GM19372 (cell line): ENCODE data around the gene SLC35C1.
A peak's percentile ranks its signal among the peaks of the same experiment; 100 is the strongest.
"Not testable (repeated sequence)": the region's sequence is repeated elsewhere in the genome, so short reads cannot be mapped to it uniquely, and the experiment has no call there.

Experiments
- ATAC-seq: cut with Tn5 transposase; IDR thresholded peaks from one replicate; pipeline ENCODE4 v1.9.1; 2021; ENCODE audit warnings: mild to moderate bottlenecking, low read depth, moderate library complexity; ENCODE audit not compliant: unreplicated experiment

The SLC35C1 gene

GRCh38 chr11:45786272-45786671 lies 18.7 kb upstream of the SLC35C1 start:
- no peak for ATAC-seq

GRCh38 chr11:45788887-45789286 lies 16.1 kb upstream of the SLC35C1 start:
- no peak for ATAC-seq

GRCh38 chr11:45791524-45791923 lies 13.4 kb upstream of the SLC35C1 start:
- ATAC-seq: no peak

GRCh38 chr11:45794169-45794568 lies 10.8 kb upstream of the SLC35C1 start:
- ATAC-seq: no peak

- ATAC-seq: no peak
Measured at GRCh38 chr11:45795379-45795778, 9.6 kb upstream of the SLC35C1 start.

- no peak for ATAC-seq
Measured at GRCh38 chr11:45796461-45796861, 8.5 kb upstream of the SLC35C1 start.

- ATAC-seq: no peak
Measured at GRCh38 chr11:45798793-45799441, 6.0 kb upstream of the SLC35C1 start.

- ATAC-seq: no peak
Measured at GRCh38 chr11:45799562-45799961, 5.4 kb upstream of the SLC35C1 start.

GRCh38 chr11:45800261-45800660 lies 4.7 kb upstream of the SLC35C1 start:
- no peak for ATAC-seq

GRCh38 chr11:45801723-45802315 lies 3.1 kb upstream of the SLC35C1 start:
- no peak for ATAC-seq

- ATAC-seq: no peak
Measured at GRCh38 chr11:45802531-45803317, 2.2 kb upstream of the SLC35C1 start.

- peak; percentile 22 for ATAC-seq
Measured at GRCh38 chr11:45803971-45804760, 783 bp upstream of the SLC35C1 start.

- no peak for ATAC-seq
Measured at GRCh38 chr11:45805305-45806071, 539 bp downstream of the SLC35C1 start.

- no peak for ATAC-seq
Measured at GRCh38 chr11:45806072-45806933, 1.4 kb downstream of the SLC35C1 start.

GRCh38 chr11:45806937-45807791 lies 2.2 kb downstream of the SLC35C1 start:
- ATAC-seq: no peak

GRCh38 chr11:45807792-45808238 lies 2.9 kb downstream of the SLC35C1 start:
- ATAC-seq: no peak

- not testable (repeated sequence) for ATAC-seq
Measured at GRCh38 chr11:45808427-45808826, 3.5 kb downstream of the SLC35C1 start.
